ENCODE results near the gene ADGRG6.

DNA sequence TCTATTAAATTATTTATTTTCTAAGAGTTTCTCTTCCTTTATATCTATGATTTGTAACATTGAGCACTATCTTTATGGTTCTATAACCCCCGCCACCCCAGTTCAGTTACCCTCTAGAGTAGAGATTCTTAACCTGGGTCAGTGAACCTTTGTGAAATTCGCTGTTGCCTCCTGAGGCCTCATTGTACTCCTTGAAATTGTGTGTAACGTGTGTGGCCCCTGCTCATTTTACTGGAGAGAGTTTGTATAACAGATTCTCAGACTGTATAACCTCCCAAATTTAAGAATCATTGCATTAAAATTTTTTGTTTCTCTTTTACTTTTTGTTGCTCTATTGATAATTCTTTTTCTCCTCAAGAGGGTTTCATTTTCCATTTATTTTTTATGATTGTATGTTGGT lies 65.3 kb downstream of the ADGRG6 start:
- no peak for TF ChIP-seq EZH2 (IDR thresholded peaks at IDR 0.05)
- no peak for TF ChIP-seq POLR2AphosphoS5 (IDR thresholded peaks at IDR 0.05; ENCODE audit: borderline replicate concordance, low read depth, low read length)

Measured in SK-N-MC (cell line).